GM23338 (cell line): ENCODE data around the gene TMEM117. TPM values are rescaled to one million over a fixed set of nuclear protein-coding genes. Genes with fewer than 3 reads are reported as not detected.

Experiments used
- ATAC-seq: fragments of 200-7000 bp; cut with Tn5 transposase; 3 replicates; pipeline ENCODE4 v1.9.1; 2020
- DNase-seq: peaks from one replicate; pipeline ENCODE4 v3.0.0-alpha.2; 2015; ENCODE audit warnings: low spot score
- H2AFZ ChIP-seq: fragments of 200-600 bp; sonication (generic); 2 replicates; pipeline ENCODE4 v1.8.0; 2016; ENCODE audit warnings: antibody characterized with exemption, mild to moderate bottlenecking, moderate library complexity
- H3F3A ChIP-seq: fragments of 200-600 bp; sonication (generic); replicated peaks from 2 replicates; pipeline ENCODE4 v1.8.0; 2017; ENCODE audit warnings: antibody characterized with exemption, mixed run types, low read depth
- H3K27ac ChIP-seq: fragments of 200-600 bp; sonication (generic); 2 replicates; pipeline ENCODE4 v1.6.1; 2016; ENCODE audit warnings: low read depth
- H3K27me3 ChIP-seq: fragments of 200-600 bp; sonication (generic); 2 replicates; pipeline ENCODE4 v1.8.0; 2016; ENCODE audit warnings: mild to moderate bottlenecking, mixed run types, moderate library complexity; ENCODE audit not compliant: insufficient read depth
- H3K36me3 ChIP-seq: fragments of 200-600 bp; sonication (generic); 2 replicates; pipeline ENCODE4 v1.8.0; 2016; ENCODE audit warnings: mild to moderate bottlenecking; ENCODE audit not compliant: insufficient read depth
- H3K4me1 ChIP-seq: fragments of 200-600 bp; sonication (generic); 2 replicates; pipeline ENCODE4 v1.8.0; 2016; ENCODE audit warnings: mild to moderate bottlenecking, moderate library complexity; ENCODE audit not compliant: insufficient read depth
- H3K4me2 ChIP-seq: fragments of 200-600 bp; sonication (generic); 2 replicates; pipeline ENCODE4 v1.7.1; 2017; ENCODE audit warnings: mixed run types
- H3K4me3 ChIP-seq: fragments of 200-600 bp; sonication (generic); 2 replicates; pipeline ENCODE4 v1.6.1; 2016; ENCODE audit warnings: mixed run types
- H3K79me2 ChIP-seq: fragments of 200-600 bp; sonication (generic); replicated peaks from 2 replicates; pipeline ENCODE4 v1.8.0; 2017; ENCODE audit warnings: mild to moderate bottlenecking; ENCODE audit not compliant: insufficient read depth
- H3K9me2 ChIP-seq: fragments of 200-600 bp; sonication (generic); 2 replicates; pipeline ENCODE4 v1.8.0; 2017; ENCODE audit not compliant: insufficient read depth
- H4K20me1 ChIP-seq: fragments of 200-600 bp; sonication (generic); replicated peaks from 2 replicates; pipeline ENCODE4 v1.8.0; 2017; ENCODE audit warnings: mild to moderate bottlenecking; ENCODE audit not compliant: insufficient read depth
- H3K27ac Mint-ChIP-seq: 2 replicates; pipeline ENCODE4 v1.8.0; 2020; ENCODE audit warnings: inconsistent platforms, mild to moderate bottlenecking, moderate library complexity, mixed read lengths
- H3K27me3 Mint-ChIP-seq: 3 replicates; pipeline ENCODE4 v1.8.0; 2022; ENCODE audit warnings: low read depth, mild to moderate bottlenecking, moderate library complexity, mixed read lengths, inconsistent platforms; ENCODE audit not compliant: insufficient read depth, poor library complexity
- H3K36me3 Mint-ChIP-seq: 3 replicates; pipeline ENCODE4 v1.8.0; 2021; ENCODE audit warnings: low read depth, mild to moderate bottlenecking, inconsistent platforms, moderate library complexity, mixed read lengths
- H3K4me1 Mint-ChIP-seq: 3 replicates; pipeline ENCODE4 v1.8.0; 2020; ENCODE audit warnings: mild to moderate bottlenecking, inconsistent platforms, mixed read lengths
- H3K4me3 Mint-ChIP-seq: 3 replicates; pipeline ENCODE4 v1.8.0; 2021; ENCODE audit warnings: moderate library complexity, mild to moderate bottlenecking, inconsistent platforms, mixed read lengths
- H3K9me3 Mint-ChIP-seq: 3 replicates; pipeline ENCODE4 v1.8.0; 2020; ENCODE audit warnings: moderate library complexity, mild to moderate bottlenecking, inconsistent platforms, mixed read lengths
- CTCF ChIP-seq, 2 experiments: fragments of 200-600 bp in 1 of 2; sonication (generic) in 1 of 2; conservative IDR thresholded peaks; 2 replicates each; pipeline versions ENCODE4 v1.5.1 to v1.6.1; 2016 to 2017; ENCODE audit warnings: antibody characterized with exemption in 2 of 2, low read depth in 2 of 2, mild to moderate bottlenecking in 2 of 2, moderate library complexity in 1 of 2
- ETS1 ChIP-seq: IDR thresholded peaks from 2 replicates; pipeline ENCODE4 v1.6.1; 2016; ENCODE audit warnings: antibody characterized with exemption
- EZH2phosphoT487 ChIP-seq: fragments of 200-600 bp; sonication (generic); IDR thresholded peaks from one replicate; pipeline ENCODE4 v1.8.1; 2018; ENCODE audit warnings: antibody characterized with exemption; ENCODE audit not compliant: unreplicated experiment
- NANOG ChIP-seq: IDR thresholded peaks from 2 replicates; pipeline ENCODE4 v1.6.1; 2016; ENCODE audit warnings: antibody characterized with exemption, borderline replicate concordance
- STAT1 ChIP-seq: IDR thresholded peaks from one replicate; pipeline ENCODE4 v1.6.1; 2016; ENCODE audit warnings: antibody characterized with exemption; ENCODE audit not compliant: unreplicated experiment
- ZNF114 ChIP-seq: fragments of 250-450 bp; sonication (Bioruptor Pico); IDR thresholded peaks from 2 replicates; pipeline ENCODE4 v1.5.0; 2020; ENCODE audit warnings: mild to moderate bottlenecking, moderate library complexity
- ZNF462 ChIP-seq: fragments of 250-450 bp; sonication (Bioruptor Pico); IDR thresholded peaks from 2 replicates; pipeline ENCODE4 v1.5.0; 2020; ENCODE audit warnings: mild to moderate bottlenecking, moderate library complexity
- polyA plus RNA-seq: library from polyadenylated mRNA; unstranded; fragments of >200 nt; fragmentation: Nextera tagmentation; extraction: Ambion mirVana; gene quantifications from 2 replicates; pipeline ENCODE4 v1.2.1, GENCODE V29; 2016
- total RNA-seq: library from RNA; depleted of rRNA; stranded (reverse); fragments of >200 nt; shearing (Covaris generic); gene quantifications from 2 replicates; pipeline ENCODE4 v1.2.3, GENCODE V29; 2014

TMEM117 gene
- total and polyA plus RNA-seq, 2 experiments from 2014 or later = 0.94 to 1.6 TPM

GRCh38 chr12:43812057-43812456, 23.8 kb upstream of the TMEM117 start (continued):
- TF ChIP-seq ZNF462 (no peak), STAT1 (no peak)

GRCh38 chr12:43812926-43813325, 23.0 kb upstream of the TMEM117 start:
- no peaks in the 10 kb centered on the region for H3K36me3 Mint-ChIP-seq
- Histone ChIP-seq H3K9me2 (no peaks in the 10 kb centered on the region), H3K4me3 (no peak overlapping the region), H3K27me3 (no peaks in the 10 kb centered on the region), H3K27ac (no peak overlapping the region), H3K4me2 (no peak overlapping the region), H4K20me1 (no peaks in the 10 kb centered on the region), H3K4me1 (no peaks in the 10 kb centered on the region), H3K36me3 (no peaks in the 10 kb centered on the region), H2AFZ (no peak overlapping the region), H3K79me2 (no peaks in the 10 kb centered on the region), H3F3A (no peaks in the 10 kb centered on the region)
- no peaks in the 10 kb centered on the region for H3K27me3 Mint-ChIP-seq
- peaks cover 3% of the 10 kb centered on the region; the same call in 1 of the 3 replicates for H3K4me1 Mint-ChIP-seq
- ATAC-seq = no peak
- H3K9me3 Mint-ChIP-seq = no peaks in the 10 kb centered on the region
- DNase-seq = no peak
- H3K4me3 Mint-ChIP-seq = no peak overlapping the region
- H3K27ac Mint-ChIP-seq = no peak overlapping the region
- TF ChIP-seq ZNF462 (no peak), ETS1 (no peak), ZNF114 (CRISPR knock-in tag) (no peak), EZH2phosphoT487 (no peak), CTCF (conservative IDR thresholded peaks at IDR 0.05; ENCODE audit: low read depth in 2 of 2) (no peak), NANOG (no peak)
